SKM-1 (cell line): ENCODE data around the gene BCKDHB.
A peak's percentile ranks its signal among the peaks of the same experiment; 100 is the strongest.
"Not testable (repeated sequence)": the region's sequence is repeated elsewhere in the genome, so short reads cannot be mapped to it uniquely, and the experiment has no call there.

Experiments used
- DNase-seq: peaks from one replicate; lab custom pipeline; 2025; ENCODE audit not compliant: unreplicated experiment; lab: John Stamatoyannopoulos, UW

The BCKDHB gene

GRCh38 chr6:80106418-80107235 is at the start of gene BCKDHB:
BCKDHB (plus strand) TSS chr6:80106671; CDS start chr6:80106694, 23 bp downstream.
- peak; percentile 97 for DNase-seq

GRCh38 chr6:80060774-80061173 is 45.7 kb upstream of the BCKDHB start:
- DNase-seq: no peak

GRCh38 chr6:80068146-80068545 is 38.3 kb upstream of the BCKDHB start:
- not testable (repeated sequence) for DNase-seq

- not testable (repeated sequence) for DNase-seq
Observed at GRCh38 chr6:80070431-80070830, 36.0 kb upstream of the BCKDHB start.

GRCh38 chr6:80077067-80077466 is 29.4 kb upstream of the BCKDHB start:
- no peak for DNase-seq

- DNase-seq: no peak
Observed at GRCh38 chr6:80088637-80089036, 17.8 kb upstream of the BCKDHB start.

GRCh38 chr6:80091506-80091905 is 15.0 kb upstream of the BCKDHB start:
- no peak for DNase-seq

- peak; percentile 38 for DNase-seq
Observed at GRCh38 chr6:80094017-80094416, 12.5 kb upstream of the BCKDHB start.

GRCh38 chr6:80095600-80095999 is 10.9 kb upstream of the BCKDHB start:
- no peak for DNase-seq

- no peak for DNase-seq
Observed at GRCh38 chr6:80098392-80098791, 8.1 kb upstream of the BCKDHB start.

GRCh38 chr6:80104520-80104919 is 2.0 kb upstream of the BCKDHB start:
- DNase-seq: no peak

GRCh38 chr6:80105972-80106417 is 476 bp upstream of the BCKDHB start:
- no peak for DNase-seq

- not testable (repeated sequence) for DNase-seq
Observed at GRCh38 chr6:80122576-80122975, 16.1 kb downstream of the BCKDHB start.

- no peak for DNase-seq
Observed at GRCh38 chr6:80126657-80127345, 20.3 kb downstream of the BCKDHB start.

GRCh38 chr6:80129485-80129884 is 23.0 kb downstream of the BCKDHB start:
- no peak for DNase-seq

- no peak for DNase-seq
Observed at GRCh38 chr6:80133020-80133419, 26.5 kb downstream of the BCKDHB start.

GRCh38 chr6:80134065-80134464 is 27.6 kb downstream of the BCKDHB start:
- no peak for DNase-seq

GRCh38 chr6:80142586-80142985 is 36.1 kb downstream of the BCKDHB start:
- DNase-seq: no peak

- DNase-seq: no peak
Observed at GRCh38 chr6:80143419-80143937, 37.0 kb downstream of the BCKDHB start.

- no peak for DNase-seq
Observed at GRCh38 chr6:80144753-80145315, 38.4 kb downstream of the BCKDHB start.

GRCh38 chr6:80145509-80145908 is 39.0 kb downstream of the BCKDHB start:
- DNase-seq: no peak

GRCh38 chr6:80145921-80146320 is 39.5 kb downstream of the BCKDHB start:
- no peak for DNase-seq
